Fibroblast of skin of right biceps (primary cell): ENCODE data around the gene NCCRP1.
"Not testable (repeated sequence)": the region's sequence is repeated elsewhere in the genome, so short reads cannot be mapped to it uniquely, and the experiment has no call there.

Experiments
- DNase-seq: peaks from one replicate; pipeline ENCODE4 v3.0.0-alpha.2; 2013

The NCCRP1 gene

GRCh38 chr19:39211731-39212374 lies 15.1 kb downstream of the NCCRP1 start:
- DNase-seq, result no peak

GRCh38 chr19:39212375-39212742 lies 15.6 kb downstream of the NCCRP1 start:
- DNase-seq, result peak; percentile 5

GRCh38 chr19:39215323-39215722 lies 18.6 kb downstream of the NCCRP1 start:
- DNase-seq, result not testable (repeated sequence)

GRCh38 chr19:39217094-39217493 lies 20.3 kb downstream of the NCCRP1 start:
- no peak for DNase-seq

- DNase-seq, result no peak
Measured at GRCh38 chr19:39218230-39219007, 21.7 kb downstream of the NCCRP1 start.

GRCh38 chr19:39219108-39219507 lies 22.3 kb downstream of the NCCRP1 start:
- not testable (repeated sequence) for DNase-seq

- no peak for DNase-seq
Measured at GRCh38 chr19:39223703-39224279, 27.0 kb downstream of the NCCRP1 start.

GRCh38 chr19:39224910-39225309 lies 28.1 kb downstream of the NCCRP1 start:
- DNase-seq, result no peak

- no peak for DNase-seq
Measured at GRCh38 chr19:39230096-39230764, 33.5 kb downstream of the NCCRP1 start.

- DNase-seq, result no peak
Measured at GRCh38 chr19:39232708-39233107, 35.9 kb downstream of the NCCRP1 start.

GRCh38 chr19:39236527-39236926 lies 39.8 kb downstream of the NCCRP1 start:
- no peak for DNase-seq

- DNase-seq, result no peak
Measured at GRCh38 chr19:39237200-39238184, 40.7 kb downstream of the NCCRP1 start.

GRCh38 chr19:39238209-39238608 lies 41.4 kb downstream of the NCCRP1 start:
- DNase-seq, result no peak

GRCh38 chr19:39238944-39239343 lies 42.2 kb downstream of the NCCRP1 start:
- DNase-seq, result no peak

- DNase-seq, result no peak
Measured at GRCh38 chr19:39240421-39240820, 43.7 kb downstream of the NCCRP1 start.

GRCh38 chr19:39243741-39244140 lies 47.0 kb downstream of the NCCRP1 start:
- DNase-seq, result not testable (repeated sequence)

- DNase-seq, result not testable (repeated sequence)
Measured at GRCh38 chr19:39244410-39245100, 47.8 kb downstream of the NCCRP1 start, which contains the start of gene IFNL3. TSS of gene IFNL3 (minus strand) at chr19:39245006. CDS start at chr19:39244967, 39 bp downstream.

GRCh38 chr19:39245166-39245565 lies 48.4 kb downstream of the NCCRP1 start:
- DNase-seq, result not testable (repeated sequence)

GRCh38 chr19:39246951-39247669 lies 50.3 kb downstream of the NCCRP1 start:
- DNase-seq, result peak; percentile 23
